GM10248 (cell line): ENCODE measurements around the gene SPDYE6.

Source experiments
- CTCF ChIA-PET: fragments of 300-600 bp; sonication (Branson Sonifier 250); formaldehyde crosslinking; extraction: SDS; loops from one replicate; lab custom pipeline; 2021; ENCODE audit warnings: antibody characterized with exemption; lab: Yijun Ruan, JAX
- POLR2A ChIA-PET: fragments of 350-650 bp; sonication (Branson Sonifier 250); formaldehyde crosslinking; extraction: SDS; loops from one replicate; lab custom pipeline; 2020; ENCODE audit warnings: antibody characterized with exemption; lab: Yijun Ruan, JAX
- DNase-seq: peaks from one replicate; pipeline ENCODE4 v3.0.0; 2012; ENCODE audit errors: extremely low spot score
- TF ChIP-seq, protein P1 (sequence below): IDR thresholded peaks from 2 replicates; pipeline ENCODE4 v1.5.1; 2012; ENCODE audit warnings: mild to moderate bottlenecking, low read depth; ENCODE audit errors: extremely low read depth, missing control alignments, control extremely low read depth

The SPDYE6 gene

GRCh38 chr7:102313997-102314780 is 42.1 kb downstream of the SPDYE6 start:
- ChIA-PET CTCF (no interaction called here), POLR2A (no interaction called here)
- TF ChIP-seq, protein P1, sequence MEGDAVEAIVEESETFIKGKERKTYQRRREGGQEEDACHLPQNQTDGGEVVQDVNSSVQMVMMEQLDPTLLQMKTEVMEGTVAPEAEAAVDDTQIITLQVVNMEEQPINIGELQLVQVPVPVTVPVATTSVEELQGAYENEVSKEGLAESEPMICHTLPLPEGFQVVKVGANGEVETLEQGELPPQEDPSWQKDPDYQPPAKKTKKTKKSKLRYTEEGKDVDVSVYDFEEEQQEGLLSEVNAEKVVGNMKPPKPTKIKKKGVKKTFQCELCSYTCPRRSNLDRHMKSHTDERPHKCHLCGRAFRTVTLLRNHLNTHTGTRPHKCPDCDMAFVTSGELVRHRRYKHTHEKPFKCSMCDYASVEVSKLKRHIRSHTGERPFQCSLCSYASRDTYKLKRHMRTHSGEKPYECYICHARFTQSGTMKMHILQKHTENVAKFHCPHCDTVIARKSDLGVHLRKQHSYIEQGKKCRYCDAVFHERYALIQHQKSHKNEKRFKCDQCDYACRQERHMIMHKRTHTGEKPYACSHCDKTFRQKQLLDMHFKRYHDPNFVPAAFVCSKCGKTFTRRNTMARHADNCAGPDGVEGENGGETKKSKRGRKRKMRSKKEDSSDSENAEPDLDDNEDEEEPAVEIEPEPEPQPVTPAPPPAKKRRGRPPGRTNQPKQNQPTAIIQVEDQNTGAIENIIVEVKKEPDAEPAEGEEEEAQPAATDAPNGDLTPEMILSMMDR = no peak
- no peak for DNase-seq

GRCh38 chr7:102312317-102312716 is 43.9 kb downstream of the SPDYE6 start:
- CTCF ChIA-PET = interaction anchor here (0.9 to 1.6 kb wide), 3 partner anchors 9 to 33 kb away, joined by 3 to 4 read pairs (median 3); no protein-coding TSS in a partner anchor
- POLR2A ChIA-PET = no interaction called here
- no peak for DNase-seq
- TF ChIP-seq, protein P1 = no peak

- ChIA-PET POLR2A (no interaction called here), CTCF (interaction anchor here (1.1 to 1.4 kb wide), 2 partner anchors 9 to 16 kb away, joined by 3 to 4 read pairs; no protein-coding TSS in a partner anchor)
- TF ChIP-seq, protein P1 = no peak
- DNase-seq = no peak
These were observed 45.8 kb downstream of the SPDYE6 start for GRCh38 chr7:102310414-102310815.

DNA sequence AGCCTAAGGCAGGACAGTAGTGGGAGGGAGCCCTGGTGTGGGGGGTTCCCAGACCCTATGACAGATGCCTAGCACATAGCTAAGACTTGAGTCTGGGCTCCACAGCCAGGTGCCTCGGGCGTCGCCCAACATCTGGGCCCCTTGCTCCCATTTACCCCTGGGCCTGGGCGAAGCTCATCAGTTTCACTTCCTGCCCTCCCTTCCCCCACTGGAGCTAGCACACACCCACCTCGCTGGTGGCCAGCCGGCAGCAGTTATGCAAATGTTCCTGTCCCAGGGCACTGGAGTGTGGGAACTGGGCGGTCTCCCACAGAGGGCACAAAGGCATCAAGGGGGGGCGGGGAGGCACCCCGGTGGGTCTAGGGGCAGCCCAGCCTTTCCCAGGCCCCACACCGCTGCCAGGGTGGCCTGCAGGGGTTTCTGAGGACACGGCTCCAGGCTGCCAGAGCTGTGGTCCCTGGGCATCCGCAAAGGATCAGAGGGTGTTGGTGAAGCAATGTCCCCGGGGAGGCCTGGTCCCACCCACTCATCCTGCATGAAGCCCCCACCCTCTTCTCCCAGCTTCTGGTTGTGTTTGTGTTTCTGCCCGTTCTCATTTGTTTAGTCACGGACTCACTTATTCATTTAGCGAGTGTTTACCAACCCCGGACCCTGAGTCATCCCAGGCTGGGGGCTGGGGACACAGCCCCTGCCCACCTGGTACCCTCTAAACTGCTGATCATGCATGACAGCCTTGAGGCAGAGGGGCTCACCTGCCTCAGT is 49.1 kb downstream of the SPDYE6 start:
- TF ChIP-seq, protein P1 = no peak
- DNase-seq = peak; percentile 83
- ChIA-PET CTCF (interaction anchor here (0.8 to 2.3 kb wide), 5 partner anchors 11 to 29 kb away, joined by 3 to 5 read pairs (median 4); no protein-coding TSS in a partner anchor), POLR2A (interaction anchor here (1.1 kb wide), 1 partner anchor 18 kb away, joined by 3 read pairs; no protein-coding TSS in a partner anchor)

DNA sequence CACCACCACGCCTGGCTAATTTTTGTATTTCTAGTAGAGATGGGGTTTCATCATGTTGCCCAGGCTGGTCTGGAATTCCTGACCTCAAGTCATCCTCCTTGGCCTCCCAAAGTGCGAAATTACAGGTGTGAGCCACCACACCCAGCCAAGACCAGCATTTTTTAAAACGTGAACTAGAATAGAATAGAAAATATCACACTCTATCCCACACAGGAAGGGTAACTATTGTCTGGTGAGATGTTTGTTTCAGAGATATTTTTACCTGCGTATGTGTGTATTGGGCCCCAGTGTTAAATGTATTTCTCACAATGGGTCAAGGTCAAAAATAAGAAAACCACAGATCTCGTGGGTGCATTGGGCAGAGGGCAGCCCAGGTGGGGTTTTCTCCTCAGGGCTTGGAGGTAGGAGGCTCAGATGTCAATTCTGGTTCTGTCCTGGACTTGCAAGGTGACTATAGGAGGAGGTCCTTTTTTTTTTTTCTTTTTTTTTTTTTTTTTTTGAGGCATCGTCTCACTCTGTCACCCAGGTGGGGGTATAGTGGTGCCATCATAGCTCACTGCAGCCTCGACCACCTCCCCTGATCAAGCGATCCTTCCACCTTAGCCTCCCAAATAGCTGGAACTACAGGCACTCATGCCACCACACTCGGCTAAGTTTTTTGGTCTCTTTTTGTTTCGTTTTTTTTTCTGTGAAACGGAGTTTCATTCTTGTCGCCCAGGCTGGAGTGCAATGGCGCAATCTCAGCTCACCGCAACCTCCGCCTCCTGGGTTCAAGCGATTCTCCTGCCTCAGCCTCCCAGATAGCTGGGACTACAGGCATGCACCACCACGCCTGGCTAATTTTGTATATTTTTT is 50.6 kb downstream of the SPDYE6 start:
- ChIA-PET POLR2A (no interaction called here), CTCF (interaction anchor here (2.3 kb wide), 1 partner anchor 27 kb away, joined by 5 read pairs; no protein-coding TSS in a partner anchor)
- peak; percentile 56 for DNase-seq
- TF ChIP-seq, protein P1 = no peak
